ENCODE results near the gene ANKS1B.

ANKS1B gene

DNA sequence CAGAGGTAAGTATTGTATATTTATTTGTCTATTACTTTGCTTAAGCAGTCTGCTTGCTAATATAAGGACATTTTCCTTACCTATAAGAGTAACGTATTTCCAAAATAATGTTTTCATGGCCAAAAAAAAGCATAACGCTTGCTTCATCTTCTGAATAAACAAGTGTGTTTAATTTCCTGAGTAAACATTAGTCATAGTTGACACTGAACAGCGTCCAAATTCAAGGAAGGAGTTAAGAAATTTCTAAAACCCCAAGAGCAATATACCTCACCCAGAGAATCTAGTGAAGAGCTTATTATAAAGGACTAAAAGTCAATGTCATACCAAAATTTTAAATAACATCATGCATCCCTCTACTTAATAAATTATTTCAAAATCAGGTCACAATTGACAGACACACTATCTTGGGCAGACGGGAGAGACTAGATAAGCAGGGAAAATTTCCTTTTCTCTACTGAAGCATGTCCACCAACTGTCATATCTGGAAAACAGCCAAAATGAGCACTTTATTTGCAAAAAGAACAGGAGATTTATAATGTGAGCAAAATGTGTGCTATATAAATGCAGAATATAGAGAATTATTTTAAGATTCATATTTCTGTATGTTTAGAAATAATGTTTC, 25.1 kb downstream of the ANKS1B start:
- TF ChIP-seq TCF12 (IDR thresholded peaks at IDR 0.05; ENCODE audit: low read depth) (no peak), TEAD4 (IDR thresholded peaks at IDR 0.05) (no peak), EP300 (IDR thresholded peaks at IDR 0.05; ENCODE audit: borderline replicate concordance) (no peak), USF1 (IDR thresholded peaks at IDR 0.05) (no peak), YY1 (IDR thresholded peaks at IDR 0.05; ENCODE audit: low read depth) (no peak), NFIC (IDR thresholded peaks at IDR 0.05) (no peak), MAX (IDR thresholded peaks at IDR 0.05) (no peak)
- TF ChIP-seq, protein P1, sequence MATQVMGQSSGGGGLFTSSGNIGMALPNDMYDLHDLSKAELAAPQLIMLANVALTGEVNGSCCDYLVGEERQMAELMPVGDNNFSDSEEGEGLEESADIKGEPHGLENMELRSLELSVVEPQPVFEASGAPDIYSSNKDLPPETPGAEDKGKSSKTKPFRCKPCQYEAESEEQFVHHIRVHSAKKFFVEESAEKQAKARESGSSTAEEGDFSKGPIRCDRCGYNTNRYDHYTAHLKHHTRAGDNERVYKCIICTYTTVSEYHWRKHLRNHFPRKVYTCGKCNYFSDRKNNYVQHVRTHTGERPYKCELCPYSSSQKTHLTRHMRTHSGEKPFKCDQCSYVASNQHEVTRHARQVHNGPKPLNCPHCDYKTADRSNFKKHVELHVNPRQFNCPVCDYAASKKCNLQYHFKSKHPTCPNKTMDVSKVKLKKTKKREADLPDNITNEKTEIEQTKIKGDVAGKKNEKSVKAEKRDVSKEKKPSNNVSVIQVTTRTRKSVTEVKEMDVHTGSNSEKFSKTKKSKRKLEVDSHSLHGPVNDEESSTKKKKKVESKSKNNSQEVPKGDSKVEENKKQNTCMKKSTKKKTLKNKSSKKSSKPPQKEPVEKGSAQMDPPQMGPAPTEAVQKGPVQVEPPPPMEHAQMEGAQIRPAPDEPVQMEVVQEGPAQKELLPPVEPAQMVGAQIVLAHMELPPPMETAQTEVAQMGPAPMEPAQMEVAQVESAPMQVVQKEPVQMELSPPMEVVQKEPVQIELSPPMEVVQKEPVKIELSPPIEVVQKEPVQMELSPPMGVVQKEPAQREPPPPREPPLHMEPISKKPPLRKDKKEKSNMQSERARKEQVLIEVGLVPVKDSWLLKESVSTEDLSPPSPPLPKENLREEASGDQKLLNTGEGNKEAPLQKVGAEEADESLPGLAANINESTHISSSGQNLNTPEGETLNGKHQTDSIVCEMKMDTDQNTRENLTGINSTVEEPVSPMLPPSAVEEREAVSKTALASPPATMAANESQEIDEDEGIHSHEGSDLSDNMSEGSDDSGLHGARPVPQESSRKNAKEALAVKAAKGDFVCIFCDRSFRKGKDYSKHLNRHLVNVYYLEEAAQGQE (IDR thresholded peaks at IDR 0.05; ENCODE audit: low read depth), result no peak

- TF ChIP-seq CREB1 (IDR thresholded peaks at IDR 0.05; ENCODE audit: low read depth) (no peak), EGR1 (IDR thresholded peaks at IDR 0.05) (no peak), FOXM1 (IDR thresholded peaks at IDR 0.05; ENCODE audit: borderline replicate concordance, low read depth) (no peak), MAX (IDR thresholded peaks at IDR 0.05) (no peak), CEBPB (IDR thresholded peaks at IDR 0.05) (no peak), TCF12 (IDR thresholded peaks at IDR 0.05; ENCODE audit: low read depth) (no peak), USF1 (IDR thresholded peaks at IDR 0.05) (no peak), YY1 (IDR thresholded peaks at IDR 0.05; ENCODE audit: low read depth) (no peak), TAF1 (IDR thresholded peaks at IDR 0.05; ENCODE audit: low read depth) (no peak), ZBTB7A (IDR thresholded peaks at IDR 0.05; ENCODE audit: low read depth) (no peak), TEAD4 (IDR thresholded peaks at IDR 0.05) (no peak), RAD21 (IDR thresholded peaks at IDR 0.05; ENCODE audit: low read depth) (no peak), EP300 (IDR thresholded peaks at IDR 0.05; ENCODE audit: borderline replicate concordance) (no peak), NFIC (IDR thresholded peaks at IDR 0.05) (no peak)
- TF ChIP-seq, protein P1 (IDR thresholded peaks at IDR 0.05; ENCODE audit: low read depth), result no peak
Observed at GRCh38 chr12:99957866-99958466, 26.8 kb downstream of the ANKS1B start.

DNA sequence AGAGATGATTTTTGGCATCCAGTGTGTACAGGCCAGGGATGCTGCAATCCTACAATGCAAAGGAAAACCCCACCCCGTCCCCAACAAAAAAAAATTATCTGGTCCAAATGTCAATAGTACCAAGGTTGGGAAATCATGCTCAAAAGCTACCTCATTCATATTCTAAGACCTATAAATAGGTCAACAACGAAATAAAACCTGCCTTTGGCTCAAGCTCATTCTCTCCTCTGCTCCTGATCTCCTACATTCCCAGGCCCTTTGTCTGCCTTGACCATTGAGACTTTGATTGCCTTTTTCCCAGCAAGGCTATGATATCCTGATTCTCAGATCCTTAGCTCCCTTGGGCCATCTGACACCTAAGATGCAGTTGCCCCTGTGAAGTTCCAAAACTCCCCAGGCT, 30.0 kb downstream of the ANKS1B start:
- TF ChIP-seq EGR1 (IDR thresholded peaks at IDR 0.05) (no peak), ZBTB7A (IDR thresholded peaks at IDR 0.05; ENCODE audit: low read depth) (no peak), CREB1 (IDR thresholded peaks at IDR 0.05; ENCODE audit: low read depth) (no peak), MAX (IDR thresholded peaks at IDR 0.05) (no peak), TEAD4 (IDR thresholded peaks at IDR 0.05) (no peak), TAF1 (IDR thresholded peaks at IDR 0.05; ENCODE audit: low read depth) (no peak), NFIC (IDR thresholded peaks at IDR 0.05) (no peak), FOXM1 (IDR thresholded peaks at IDR 0.05; ENCODE audit: borderline replicate concordance, low read depth) (no peak), TCF12 (IDR thresholded peaks at IDR 0.05; ENCODE audit: low read depth) (no peak), EP300 (IDR thresholded peaks at IDR 0.05; ENCODE audit: borderline replicate concordance) (no peak), YY1 (IDR thresholded peaks at IDR 0.05; ENCODE audit: low read depth) (no peak), USF1 (IDR thresholded peaks at IDR 0.05) (no peak), RAD21 (IDR thresholded peaks at IDR 0.05; ENCODE audit: low read depth) (no peak), CEBPB (IDR thresholded peaks at IDR 0.05) (no peak)
- TF ChIP-seq, protein P1 (IDR thresholded peaks at IDR 0.05; ENCODE audit: low read depth), result no peak
